Astrocyte of the cerebellum (primary cell): ENCODE results near the gene OTOF.

Experiments used
- DNase-seq: peaks from one replicate; pipeline ENCODE4 v3.0.0-alpha.2; 2011; ENCODE audit warnings: low read depth
- H3K4me3 ChIP-seq: 2 replicates; pipeline ENCODE4 v1.5.1; 2011; ENCODE audit warnings: mild to moderate bottlenecking, low read depth, low read length, moderate library complexity
- CTCF ChIP-seq: IDR thresholded peaks from 2 replicates; pipeline ENCODE4 v1.5.1; 2012; ENCODE audit warnings: low read length, low read depth, moderate library complexity, mild to moderate bottlenecking; ENCODE audit errors: missing control alignments
- in situ Hi-C: cut with HindIII; loops from 2 replicates; pipeline ENCODE4 v1.10.0; 2017; ENCODE audit warnings: low sequenced_read_pairs

Gene OTOF

GRCh38 chr2:26494891-26495290, 17.0 kb upstream of the OTOF start:
- H3K4me3 ChIP-seq = no peak overlapping the region
- no peak for TF ChIP-seq CTCF
- in situ Hi-C loops = loop anchor here (5.0 kb wide), 1 partner anchor 37 kb away; no protein-coding TSS in a partner anchor
- no peak for DNase-seq

DNA sequence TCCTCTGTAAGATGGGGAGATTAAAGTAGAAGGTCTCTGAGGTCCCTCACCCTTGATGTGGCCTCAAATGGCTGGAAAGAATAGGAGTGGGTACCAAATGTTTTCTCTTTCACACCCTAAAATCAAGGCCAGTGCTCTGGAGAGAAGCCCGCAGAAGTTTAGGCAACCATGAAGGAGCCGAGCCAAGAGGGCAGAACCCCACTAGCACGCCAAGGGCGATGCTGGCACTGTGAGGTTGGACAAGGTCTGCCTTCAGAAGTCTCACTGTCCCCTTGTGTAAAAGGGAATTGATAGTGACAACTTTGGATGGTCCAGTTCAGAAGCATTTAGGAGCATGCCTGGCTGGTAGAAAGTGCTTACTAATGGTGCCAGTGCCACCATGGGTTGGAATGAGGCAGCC, 16.3 kb upstream of the OTOF start:
- H3K4me3 ChIP-seq = no peak overlapping the region
- TF ChIP-seq CTCF = no peak
- DNase-seq = no peak
- in situ Hi-C loops = no loop called here

DNA sequence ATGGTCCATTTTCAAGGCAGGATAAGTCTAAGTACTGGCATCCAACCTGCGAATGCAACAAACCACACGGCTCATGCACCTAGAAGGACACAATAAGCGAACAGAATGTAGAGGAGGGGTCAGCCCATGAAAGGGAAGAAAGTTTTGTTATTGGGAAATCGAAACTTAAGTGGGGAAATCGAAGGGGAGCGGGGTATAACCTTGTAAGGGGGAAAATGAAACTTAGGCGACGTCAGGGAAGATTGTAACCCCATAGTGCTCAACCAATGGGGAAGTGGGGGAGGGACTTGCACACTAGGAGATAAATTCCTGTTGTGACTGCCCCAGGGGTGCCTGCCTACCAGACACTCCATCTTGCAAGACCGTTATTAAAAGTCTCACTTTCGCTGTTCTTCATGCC, 15.6 kb upstream of the OTOF start:
- in situ Hi-C loops = no loop called here
- H3K4me3 ChIP-seq = no peak overlapping the region
- DNase-seq = no peak
- no peak for TF ChIP-seq CTCF

GRCh38 chr2:26492749-26493515, 15.0 kb upstream of the OTOF start:
- no peak for TF ChIP-seq CTCF
- in situ Hi-C loops = no loop called here
- H3K4me3 ChIP-seq = no peak overlapping the region
- no peak for DNase-seq

- no peak overlapping the region for H3K4me3 ChIP-seq
- no peak for TF ChIP-seq CTCF
- in situ Hi-C loops = no loop called here
- no peak for DNase-seq
Observed at GRCh38 chr2:26491563-26492167, 13.7 kb upstream of the OTOF start.

DNA sequence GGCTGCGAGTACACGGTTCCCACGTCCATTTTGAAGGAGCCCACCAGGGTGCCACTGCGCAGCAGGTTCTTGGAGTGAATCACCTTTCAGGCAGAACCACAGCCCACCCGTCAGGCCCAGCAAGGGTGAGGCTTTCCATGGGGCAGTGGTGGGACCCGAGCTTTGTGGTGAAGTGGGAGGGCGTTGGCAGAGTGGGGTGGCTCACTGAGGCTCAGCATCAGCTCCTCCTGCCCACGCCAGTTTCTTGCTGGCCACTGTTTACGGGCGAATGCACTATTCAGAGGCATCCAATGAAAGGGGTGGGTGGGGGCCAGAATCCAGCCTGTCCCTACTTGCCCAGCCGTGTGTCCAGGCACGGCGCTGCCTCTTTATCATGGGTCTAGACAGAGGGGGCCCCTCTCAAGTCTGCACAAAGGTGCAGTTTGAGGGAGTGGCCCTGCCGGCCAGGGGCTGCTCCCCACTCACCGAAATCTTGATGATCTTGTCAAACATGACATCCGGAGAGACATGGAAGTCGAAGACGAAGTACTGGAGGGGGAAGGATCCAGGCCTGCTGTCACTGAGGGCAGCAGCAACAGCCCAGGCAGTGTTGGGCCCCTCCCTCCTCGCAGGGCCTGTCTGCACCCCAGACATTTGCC, 11.4 kb upstream of the OTOF start:
- no peak overlapping the region for H3K4me3 ChIP-seq
- in situ Hi-C loops = no loop called here
- no peak for TF ChIP-seq CTCF
- no peak for DNase-seq
